GM12878 (cell line): Measurements from ENCODE around the gene ZC3H12D. TPM values are rescaled to one million over a fixed set of nuclear protein-coding genes. Genes with fewer than 3 reads are reported as not detected.
A peak's percentile ranks its signal among the peaks of the same experiment; 100 is the strongest.

Experiments used
- ATF3 ChIP-seq: IDR thresholded peaks from 2 replicates; pipeline ENCODE4 v1.6.1; 2011; ENCODE audit warnings: low read depth, mild to moderate bottlenecking, low read length, moderate library complexity, borderline replicate concordance; ENCODE audit errors: extremely low read depth
- BCL11A ChIP-seq: IDR thresholded peaks from 2 replicates; pipeline ENCODE4 v1.6.1; 2011; ENCODE audit warnings: low read depth, low read length
- BCL3 ChIP-seq: IDR thresholded peaks from 2 replicates; pipeline ENCODE4 v1.6.1; 2011; ENCODE audit warnings: borderline replicate concordance, low read depth, mild to moderate bottlenecking, moderate library complexity, low read length; ENCODE audit not compliant: insufficient read depth, poor library complexity, severe bottlenecking
- BCLAF1 ChIP-seq: fragments of 450-650 bp; IDR thresholded peaks from 2 replicates; pipeline ENCODE4 v1.6.1; 2017; ENCODE audit warnings: antibody characterized with exemption, mild to moderate bottlenecking, moderate library complexity
- HDAC6 ChIP-seq: fragments of 200-600 bp; sonication (generic); IDR thresholded peaks from one replicate; pipeline ENCODE4 v1.8.0; 2017; ENCODE audit warnings: antibody characterized with exemption; ENCODE audit not compliant: unreplicated experiment
- NFYA ChIP-seq: IDR thresholded peaks from 2 replicates; pipeline ENCODE4 v1.6.1; 2011; ENCODE audit warnings: low read depth, mild to moderate bottlenecking, low read length, improper control_type of control experiment, borderline replicate concordance
- PBX3 ChIP-seq: IDR thresholded peaks from 2 replicates; pipeline ENCODE4 v1.6.1; 2011; ENCODE audit warnings: mild to moderate bottlenecking, low read depth, low read length, moderate library complexity; ENCODE audit not compliant: insufficient replicate concordance
- PKNOX1 ChIP-seq: fragments of 450-650 bp; IDR thresholded peaks from 2 replicates; pipeline ENCODE4 v1.6.1; 2016; ENCODE audit warnings: mild to moderate bottlenecking
- PRDM15 ChIP-seq: fragments of 450-650 bp; formaldehyde crosslinking; IDR thresholded peaks from 2 replicates; pipeline ENCODE4 v1.4.0; 2020; ENCODE audit warnings: mild to moderate bottlenecking, moderate library complexity
- RAD51 ChIP-seq: fragments of 450-650 bp; IDR thresholded peaks from 2 replicates; pipeline ENCODE4 v1.6.1; 2016; ENCODE audit warnings: moderate library complexity, mild to moderate bottlenecking, inconsistent platforms
- RELB ChIP-seq: fragments of 450-650 bp; IDR thresholded peaks from 2 replicates; pipeline ENCODE4 v1.6.1; 2017; ENCODE audit warnings: low read depth, mild to moderate bottlenecking, moderate library complexity
- SRF ChIP-seq, 2 experiments: IDR thresholded peaks; 2 replicates each; pipeline ENCODE4 v1.6.1; 2011; ENCODE audit warnings: low read depth in 2 of 2, low read length in 2 of 2, mild to moderate bottlenecking in 1 of 2, moderate library complexity in 1 of 2
- STAT1 ChIP-seq: fragments of 450-650 bp; conservative IDR thresholded peaks from 2 replicates; pipeline ENCODE4 v1.6.1; 2014; ENCODE audit warnings: antibody characterized with exemption, mild to moderate bottlenecking
- TAF1 ChIP-seq: IDR thresholded peaks from 2 replicates; pipeline ENCODE4 v1.6.1; 2011; ENCODE audit warnings: mild to moderate bottlenecking, low read depth, low read length, borderline replicate concordance
- ZNF24 ChIP-seq: fragments of 450-650 bp; IDR thresholded peaks from 2 replicates; pipeline ENCODE4 v1.6.1; 2017; ENCODE audit warnings: antibody characterized with exemption, mild to moderate bottlenecking
- polyA plus RNA-seq, 11 experiments: library from polyadenylated mRNA; depleted of rRNA in 4 of 11; unstranded in 6 of 11; stranded (reverse) in 5 of 11; fragments of >200 nt; fragmentation: Nextera tagmentation in 4 of 11; fragmentation: Illumina TruSeq in 1 of 11; extraction: Ambion mirVana in 4 of 11; extraction: Trizol in 1 of 11; gene quantifications; 1 replicate in 1 of 11; 2 replicates in 10 of 11; pipeline versions ENCODE4 v1.2.1 to v1.2.3, GENCODE V29; 2011 to 2016; ENCODE audit warnings: inconsistent platforms in 2 of 11, missing spikeins in 2 of 11, low read depth in 1 of 11
- total RNA-seq, 4 experiments: library from RNA; depleted of rRNA in 3 of 4; stranded (reverse); fragments of >200 nt in 3 of 4; fragmentation: Illumina TruSeq in 1 of 4; extraction: Trizol in 1 of 4; gene quantifications; 2 replicates each; pipeline versions ENCODE4 v1.2.1 to v1.2.3, GENCODE V29; 2013 to 2021

Gene ZC3H12D
- total and polyA plus RNA-seq, 10 of the 15 experiments (the other 5 are each of a cell fraction or from before 2014, with no cell fraction given): 1.4 to 29.7 (median 8.8) TPM

GRCh38 chr6:149482545-149483333 is 2.1 kb downstream of the ZC3H12D start (continued):
- TF ChIP-seq ATF3: no peak
- TF ChIP-seq RAD51: no peak
- no peak for TF ChIP-seq BCLAF1
- TF ChIP-seq PBX3: no peak
- TF ChIP-seq PRDM15 (CRISPR knock-in tag): no peak
- TF ChIP-seq RELB: peak; percentile 46; the same call in 1 of the 2 replicates
- TF ChIP-seq PKNOX1: peak; percentile 86
- TF ChIP-seq HDAC6: no peak
- no peak for TF ChIP-seq NFYA
- no peak for TF ChIP-seq SRF (IDR thresholded peaks at IDR 0.05; ENCODE audit: low read depth in 2 of 2, low read length in 2 of 2)
- TF ChIP-seq BCL3: no peak
- no peak for TF ChIP-seq ZNF24
- no peak for TF ChIP-seq STAT1
- no peak for TF ChIP-seq TAF1
- no peak for TF ChIP-seq BCL11A
